Measurements from ENCODE around the gene PDZRN4. TPM values are rescaled to one million over a fixed set of nuclear protein-coding genes. Genes with fewer than 3 reads are reported as not detected.

The PDZRN4 gene
- total and polyA plus RNA-seq, 2 donors (not counting 3 experiments of a cell fraction or from before 2014, with no cell fraction given) = not detected

DNA sequence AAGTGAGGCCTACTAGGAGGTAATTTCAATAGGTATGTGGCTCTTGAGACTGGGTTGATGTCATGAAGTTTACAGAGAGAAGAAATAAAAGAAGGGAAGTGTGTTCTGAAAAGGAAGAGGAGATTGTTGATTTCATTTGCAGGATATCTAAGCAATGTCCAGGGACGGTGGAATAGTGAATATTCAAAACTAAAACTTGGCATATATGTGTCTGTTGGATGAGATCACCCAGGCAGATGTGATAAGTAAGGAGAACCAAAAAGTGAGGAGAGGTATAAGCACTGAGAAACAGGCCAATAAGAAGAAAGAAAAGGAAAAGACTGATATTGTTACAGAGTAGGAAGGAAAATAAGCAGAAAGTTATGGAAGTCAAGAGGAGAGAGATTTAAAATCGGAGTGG is 255.6 kb downstream of the PDZRN4 start:
- FAIRE-seq (no peak), DNase-seq (ENCODE audit: low read depth, low spot score) (no peak)
- Histone ChIP-seq H3K79me2 (ENCODE audit: control insufficient read depth, insufficient read depth, low read length) (no peaks in the 10 kb centered on the region), H2AFZ (ENCODE audit: low read depth, low read length) (no peak overlapping the region), H3K9ac (replicated peaks; ENCODE audit: extremely low read depth, insufficient read depth, low read length) (no peak overlapping the region), H3K36me3 (ENCODE audit: control insufficient read depth in 2 of 2, extremely low read depth in 1 of 2, insufficient read depth in 2 of 2, low read length in 2 of 2) (no peaks in the 10 kb centered on the region), H3K9me3 (replicated peaks; ENCODE audit: control insufficient read depth, insufficient read depth, low read length) (no peaks in the 10 kb centered on the region), H3K4me1 (ENCODE audit: control insufficient read depth, extremely low read depth, insufficient read depth, low read length) (no peaks in the 10 kb centered on the region), H3K27me3 (ENCODE audit: control insufficient read depth in 2 of 2, insufficient read depth in 2 of 2, low read length in 2 of 2) (no peaks in the 10 kb centered on the region), H4K20me1 (replicated peaks; ENCODE audit: control insufficient read depth, extremely low read depth, insufficient read depth, low read length) (no peaks in the 10 kb centered on the region), H3K4me3 (replicated peaks in 1 of 3; ENCODE audit: insufficient read depth in 1 of 3, low read depth in 1 of 3, low read length in 3 of 3) (no peak overlapping the region), H3K9me1 (replicated peaks; ENCODE audit: control insufficient read depth, extremely low read depth, insufficient read depth, low read length) (no peaks in the 10 kb centered on the region), H3K4me2 (ENCODE audit: insufficient read depth, low read length) (no peak overlapping the region), H3K27ac (ENCODE audit: insufficient read depth, low read depth, low read length) (no peak overlapping the region)
- TF ChIP-seq MYC (IDR thresholded peaks at IDR 0.05; ENCODE audit: low read depth, low read length) = no peak
- TF ChIP-seq POLR2A (IDR thresholded peaks at IDR 0.05; ENCODE audit: low read depth, low read length) = no peak
- no peak for TF ChIP-seq GATA2 (IDR thresholded peaks at IDR 0.05; ENCODE audit: insufficient read depth, insufficient read length, low read depth, low read length)
- TF ChIP-seq POLR2AphosphoS5 (IDR thresholded peaks at IDR 0.05; ENCODE audit: insufficient read depth, low read depth, low read length) = no peak
- TF ChIP-seq, protein P1, sequence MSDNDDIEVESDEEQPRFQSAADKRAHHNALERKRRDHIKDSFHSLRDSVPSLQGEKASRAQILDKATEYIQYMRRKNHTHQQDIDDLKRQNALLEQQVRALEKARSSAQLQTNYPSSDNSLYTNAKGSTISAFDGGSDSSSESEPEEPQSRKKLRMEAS (IDR thresholded peaks at IDR 0.05; ENCODE audit: insufficient read depth, insufficient read length) = no peak
- TF ChIP-seq, protein P2, sequence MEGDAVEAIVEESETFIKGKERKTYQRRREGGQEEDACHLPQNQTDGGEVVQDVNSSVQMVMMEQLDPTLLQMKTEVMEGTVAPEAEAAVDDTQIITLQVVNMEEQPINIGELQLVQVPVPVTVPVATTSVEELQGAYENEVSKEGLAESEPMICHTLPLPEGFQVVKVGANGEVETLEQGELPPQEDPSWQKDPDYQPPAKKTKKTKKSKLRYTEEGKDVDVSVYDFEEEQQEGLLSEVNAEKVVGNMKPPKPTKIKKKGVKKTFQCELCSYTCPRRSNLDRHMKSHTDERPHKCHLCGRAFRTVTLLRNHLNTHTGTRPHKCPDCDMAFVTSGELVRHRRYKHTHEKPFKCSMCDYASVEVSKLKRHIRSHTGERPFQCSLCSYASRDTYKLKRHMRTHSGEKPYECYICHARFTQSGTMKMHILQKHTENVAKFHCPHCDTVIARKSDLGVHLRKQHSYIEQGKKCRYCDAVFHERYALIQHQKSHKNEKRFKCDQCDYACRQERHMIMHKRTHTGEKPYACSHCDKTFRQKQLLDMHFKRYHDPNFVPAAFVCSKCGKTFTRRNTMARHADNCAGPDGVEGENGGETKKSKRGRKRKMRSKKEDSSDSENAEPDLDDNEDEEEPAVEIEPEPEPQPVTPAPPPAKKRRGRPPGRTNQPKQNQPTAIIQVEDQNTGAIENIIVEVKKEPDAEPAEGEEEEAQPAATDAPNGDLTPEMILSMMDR (IDR thresholded peaks at IDR 0.05; ENCODE audit: extremely low read depth in 1 of 2, insufficient read depth in 1 of 2, low read depth in 1 of 2, low read length in 2 of 2) = no peak
- no peak for TF ChIP-seq EZH2 (IDR thresholded peaks at IDR 0.05; ENCODE audit: borderline replicate concordance, low read depth, low read length, severe bottlenecking)
- no peak for TF ChIP-seq JUN (IDR thresholded peaks at IDR 0.05; ENCODE audit: borderline replicate concordance, insufficient read depth, insufficient read length, low read depth)
- no peak for TF ChIP-seq FOS (IDR thresholded peaks at IDR 0.05; ENCODE audit: borderline replicate concordance, insufficient read depth, low read length)
- no TSS peak for BruUV-seq (replicated peaks)
- ChIA-PET CTCF (interaction anchor here (1.2 to 1.7 kb wide), 2 partner anchors 9 to 19 kb away, joined by 3 read pairs; no protein-coding TSS in a partner anchor), POLR2A (no interaction called here)
- intact Hi-C loops (cut with micrococcal nuclease) (loop anchor here (5.0 kb wide), 1 partner anchor 579 kb away; no protein-coding TSS in a partner anchor), dilution Hi-C loops (cut with MboI; ENCODE audit: extremely low pct_ligation_motif_present, low sequenced_read_pairs) (no loop called here)
